H9 (cell line): ENCODE measurements around the gene CEP131. TPM values are rescaled to one million over a fixed set of nuclear protein-coding genes. Genes with fewer than 3 reads are reported as not detected.

Experiments
- DNase-seq: peaks from one replicate; pipeline ENCODE4 v3.0.0-alpha.2; 2017
- H2AFZ ChIP-seq: one replicate; pipeline ENCODE4 v1.6.1; 2013; ENCODE audit warnings: mild to moderate bottlenecking, low read length, control low read depth, moderate library complexity
- H2AK5ac ChIP-seq: 2 replicates; pipeline ENCODE4 v1.6.1; 2013; ENCODE audit warnings: low read length, control low read depth, mixed read lengths; ENCODE audit not compliant: insufficient read length
- H2BK120ac ChIP-seq: one replicate; pipeline ENCODE4 v1.6.1; 2013; ENCODE audit warnings: low read depth, mild to moderate bottlenecking, low read length, control low read depth, inconsistent platforms; ENCODE audit not compliant: poor library complexity, severe bottlenecking
- H2BK12ac ChIP-seq: 2 replicates; pipeline ENCODE4 v1.6.1; 2013; ENCODE audit warnings: low read length, control low read depth, mixed read lengths, low read depth; ENCODE audit not compliant: insufficient read length
- H2BK15ac ChIP-seq: 2 replicates; pipeline ENCODE4 v1.6.1; 2013; ENCODE audit warnings: low read depth, low read length, control low read depth
- H2BK20ac ChIP-seq: one replicate; pipeline ENCODE4 v1.6.1; 2013; ENCODE audit warnings: low read depth, mild to moderate bottlenecking, low read length, control low read depth, inconsistent platforms; ENCODE audit not compliant: poor library complexity, severe bottlenecking
- H2BK5ac ChIP-seq: 2 replicates; pipeline ENCODE4 v1.6.1; 2013; ENCODE audit warnings: low read length, control low read depth, mixed read lengths; ENCODE audit not compliant: insufficient read length
- H3K14ac ChIP-seq: 2 replicates; pipeline ENCODE4 v1.6.1; 2013; ENCODE audit warnings: low read length, control low read depth; ENCODE audit not compliant: insufficient read depth
- H3K18ac ChIP-seq: 2 replicates; pipeline ENCODE4 v1.6.1; 2013; ENCODE audit warnings: low read depth, mild to moderate bottlenecking, mixed read lengths, low read length, control low read depth; ENCODE audit not compliant: insufficient read length
- H3K23ac ChIP-seq: 2 replicates; pipeline ENCODE4 v1.6.1; 2013; ENCODE audit warnings: low read length, control low read depth, mixed read lengths, low read depth; ENCODE audit not compliant: insufficient read length
- H3K23me2 ChIP-seq: 2 replicates; pipeline ENCODE4 v1.6.1; 2013; ENCODE audit warnings: low read depth, mild to moderate bottlenecking, mixed read lengths, low read length, control low read depth; ENCODE audit not compliant: insufficient read length, poor library complexity, severe bottlenecking
- H3K27ac ChIP-seq: 2 replicates; pipeline ENCODE4 v1.5.1; 2013; ENCODE audit warnings: low read length, control low read depth, mixed read lengths, low read depth; ENCODE audit not compliant: insufficient read length
- H3K27me3 ChIP-seq: 2 replicates; pipeline ENCODE4 v1.6.1; 2013; ENCODE audit warnings: low read length, control low read depth, inconsistent platforms; ENCODE audit not compliant: insufficient read depth
- H3K4ac ChIP-seq: 2 replicates; pipeline ENCODE4 v1.6.1; 2013; ENCODE audit warnings: low read depth, mild to moderate bottlenecking, control low read depth, inconsistent platforms, low read length, moderate library complexity
- H3K4me1 ChIP-seq: 2 replicates; pipeline ENCODE4 v1.6.1; 2013; ENCODE audit warnings: low read length, control low read depth, inconsistent platforms; ENCODE audit not compliant: insufficient read depth
- H3K4me2 ChIP-seq: 2 replicates; pipeline ENCODE4 v1.6.1; 2013; ENCODE audit warnings: low read length, control low read depth, mixed read lengths; ENCODE audit not compliant: insufficient read length, insufficient read depth
- H3K56ac ChIP-seq: 2 replicates; pipeline ENCODE4 v1.6.1; 2013; ENCODE audit warnings: low read depth, mild to moderate bottlenecking, mixed read lengths, low read length, control low read depth; ENCODE audit not compliant: insufficient read length
- H3K79me1 ChIP-seq: 2 replicates; pipeline ENCODE4 v1.6.1; 2013; ENCODE audit warnings: low read depth, mild to moderate bottlenecking, moderate library complexity, low read length, control low read depth, inconsistent platforms; ENCODE audit not compliant: insufficient read depth, poor library complexity, severe bottlenecking
- H3K79me2 ChIP-seq: 2 replicates; pipeline ENCODE4 v1.6.1; 2013; ENCODE audit warnings: low read length, control low read depth, inconsistent platforms; ENCODE audit not compliant: insufficient read depth
- H3K9ac ChIP-seq: 2 replicates; pipeline ENCODE4 v1.6.1; 2013; ENCODE audit warnings: low read length, control low read depth, mixed read lengths; ENCODE audit not compliant: insufficient read length; ENCODE audit errors: extremely low read depth
- H3K9me3 ChIP-seq: one replicate; pipeline ENCODE4 v1.6.1; 2013; ENCODE audit warnings: low read depth, low read length, inconsistent platforms; ENCODE audit not compliant: control insufficient read depth
- H3T11ph ChIP-seq: one replicate; pipeline ENCODE4 v1.6.1; 2013; ENCODE audit warnings: mild to moderate bottlenecking, low read length, control low read depth, inconsistent platforms
- H4K20me1 ChIP-seq: one replicate; pipeline ENCODE4 v1.6.1; 2013; ENCODE audit not compliant: control insufficient read depth, insufficient read length, insufficient read depth
- H4K5ac ChIP-seq: 2 replicates; pipeline ENCODE4 v1.6.1; 2013; ENCODE audit warnings: low read depth, mild to moderate bottlenecking, mixed read lengths, low read length, control low read depth; ENCODE audit not compliant: insufficient read length
- H4K8ac ChIP-seq: replicated peaks from 2 replicates; pipeline ENCODE4 v1.6.1; 2013; ENCODE audit warnings: low read length, control low read depth, mixed read lengths, low read depth; ENCODE audit not compliant: insufficient read length
- H4K91ac ChIP-seq: 2 replicates; pipeline ENCODE4 v1.6.1; 2013; ENCODE audit warnings: low read depth, mild to moderate bottlenecking, moderate library complexity, mixed read lengths, low read length, control low read depth; ENCODE audit not compliant: insufficient read length
- H3K27ac Mint-ChIP-seq, 3 experiments: 2 replicates in 2 of 3; 3 replicates in 1 of 3; pipeline ENCODE4 v1.8.0; 2020 to 2021; ENCODE audit warnings: mixed read lengths in 3 of 3, mild to moderate bottlenecking in 1 of 3, moderate library complexity in 1 of 3
- H3K27me3 Mint-ChIP-seq: 2 replicates; pipeline ENCODE4 v1.8.0; 2021; ENCODE audit warnings: low read depth, mild to moderate bottlenecking, moderate library complexity, mixed read lengths
- H3K36me3 Mint-ChIP-seq, 3 experiments: 2 replicates in 2 of 3; 3 replicates in 1 of 3; pipeline ENCODE4 v1.8.0; 2020 to 2021; ENCODE audit warnings: low read depth in 3 of 3, mixed read lengths in 3 of 3; ENCODE audit not compliant: insufficient read depth in 1 of 3
- H3K4me1 Mint-ChIP-seq, 2 experiments: 2 replicates each; pipeline ENCODE4 v1.8.0; 2020; ENCODE audit warnings: mixed read lengths in 2 of 2
- H3K4me3 Mint-ChIP-seq, 2 experiments: 2 replicates in 1 of 2; 3 replicates in 1 of 2; pipeline ENCODE4 v1.8.0; 2020 to 2021; ENCODE audit warnings: mild to moderate bottlenecking in 2 of 2, mixed read lengths in 2 of 2, moderate library complexity in 1 of 2
- H3K9me3 Mint-ChIP-seq, 2 experiments: 2 replicates in 1 of 2; 3 replicates in 1 of 2; pipeline ENCODE4 v1.8.0; 2020; ENCODE audit warnings: mild to moderate bottlenecking in 2 of 2, mixed read lengths in 2 of 2, moderate library complexity in 1 of 2
- CTCF ChIP-seq: fragments of 200-600 bp; sonication (generic); conservative IDR thresholded peaks from 3 replicates; pipeline ENCODE4 v1.8.0; 2021; ENCODE audit warnings: antibody characterized with exemption, mild to moderate bottlenecking
- WGBS: extraction: QIAGEN DNeasy Blood & Tissue Kit; methylation state at CpG from one replicate; pipeline ENCODE4 v1.1.7; 2013; ENCODE audit warnings: missing lambda C conversion rate, low lambda C conversion rate, mixed read lengths; ENCODE audit not compliant: insufficient read length; ENCODE audit errors: extremely low coverage; 5-methylcytosine and 5-hydroxymethylcytosine counted together
- total RNA-seq: library from RNA; stranded (reverse); gene quantifications from 2 replicates; pipeline ENCODE4 v1.2.1, GENCODE V29; 2021

Gene CEP131
- total RNA-seq, 1 experiment from 2014 or later = 16.3 TPM

GRCh38 chr17:81206166-81206565, 16.6 kb downstream of the CEP131 start:
- peaks cover 0 to 42% (median 11%) of the 10 kb centered on the region in 3 experiments; a peak in 5 of 7 replicates for H3K36me3 Mint-ChIP-seq
- H3K56ac ChIP-seq = no peak overlapping the region
- no peak overlapping the region for H2AFZ ChIP-seq
- H3K79me2 ChIP-seq = no peaks in the 10 kb centered on the region; the same call in 1 of the 2 replicates
- TF ChIP-seq CTCF = no peak
- no peaks in the 10 kb centered on the region for H3K4me1 ChIP-seq
- no peak overlapping the region for H3K18ac ChIP-seq
- no peak overlapping the region for H2BK20ac ChIP-seq
- H3K4ac ChIP-seq = no peak overlapping the region
- H3K27ac Mint-ChIP-seq = no peak overlapping the region
- no CpG with 5 or more reads among the region's 4 CpGs for WGBS
- no peak overlapping the region for H2BK120ac ChIP-seq
- no peak overlapping the region for H3K9ac ChIP-seq
- H3K4me2 ChIP-seq = no peak overlapping the region
- H4K5ac ChIP-seq = no peak overlapping the region
- DNase-seq = no peak
- no peaks in the 10 kb centered on the region for H3K23me2 ChIP-seq
- no peak overlapping the region for H4K8ac ChIP-seq
- no peaks in the 10 kb centered on the region for H3K79me1 ChIP-seq
- H4K91ac ChIP-seq = no peak overlapping the region
- H3K4me3 Mint-ChIP-seq = no peak overlapping the region
- no peak overlapping the region for H3K14ac ChIP-seq
- no peak overlapping the region for H2BK5ac ChIP-seq
- H3K9me3 ChIP-seq = no peaks in the 10 kb centered on the region
- no peak overlapping the region for H3K27ac ChIP-seq
- no peak overlapping the region for H2BK15ac ChIP-seq
- no peak overlapping the region for H3K23ac ChIP-seq
- H3K27me3 ChIP-seq = no peaks in the 10 kb centered on the region
- H3T11ph ChIP-seq = no peak overlapping the region
- H3K27me3 Mint-ChIP-seq = no peaks in the 10 kb centered on the region
- no peak overlapping the region for H2BK12ac ChIP-seq
- H3K4me1 Mint-ChIP-seq = peaks cover 5 to 6% of the 10 kb centered on the region in 2 experiments; a peak in 3 of 4 replicates
- no peaks in the 10 kb centered on the region for H4K20me1 ChIP-seq
- H3K9me3 Mint-ChIP-seq = no peaks in the 10 kb centered on the region
- no peak overlapping the region for H2AK5ac ChIP-seq
